Activated CD4-positive, alpha-beta T cell treated with anti-CD3 and anti-CD28 coated beads, Interleukin-2, amount 50 U/mL, for 48 hours (primary cell): ENCODE results near the gene GCNT1.
"Not testable (repeated sequence)": the region's sequence is repeated elsewhere in the genome, so short reads cannot be mapped to it uniquely, and the experiment has no call there.

Experiments
- DNase-seq, 2 experiments: peaks; one replicate each; pipeline ENCODE4 v3.0.0-alpha.2; 2020

GCNT1 gene

DNA sequence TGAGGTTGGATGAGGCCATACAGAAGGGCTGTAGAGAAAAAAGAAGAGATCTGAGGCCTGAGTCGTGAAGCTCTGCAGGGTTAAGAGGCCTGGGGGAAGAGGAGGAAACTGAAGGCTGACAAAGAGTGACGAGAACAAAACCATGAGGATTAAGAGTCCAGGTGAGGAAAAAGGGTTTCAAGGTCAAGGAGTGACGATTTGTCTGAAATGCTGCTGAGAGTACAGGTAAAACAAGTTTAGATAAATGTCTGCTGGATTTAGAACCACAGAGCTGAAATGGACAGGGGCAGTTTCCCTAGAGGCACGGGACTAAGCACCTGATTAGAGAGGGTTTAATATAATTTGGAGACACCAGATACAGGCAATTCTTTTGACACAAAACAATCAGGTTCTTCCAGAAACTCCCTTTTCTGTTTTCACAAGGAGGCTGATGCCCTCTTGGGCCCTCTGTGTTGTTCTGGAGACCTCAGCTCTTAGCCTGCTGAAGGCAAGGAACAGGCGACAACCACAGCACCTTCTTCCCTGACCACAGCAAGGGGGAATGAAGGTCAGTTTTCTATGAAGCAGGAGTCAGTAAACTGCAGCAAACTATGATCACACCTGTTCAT is 14.6 kb upstream of the GCNT1 start:
- DNase-seq, result no peak

- no peak for DNase-seq
These were observed 13.0 kb upstream of the GCNT1 start for GRCh38 chr9:76445976-76446375.

DNA sequence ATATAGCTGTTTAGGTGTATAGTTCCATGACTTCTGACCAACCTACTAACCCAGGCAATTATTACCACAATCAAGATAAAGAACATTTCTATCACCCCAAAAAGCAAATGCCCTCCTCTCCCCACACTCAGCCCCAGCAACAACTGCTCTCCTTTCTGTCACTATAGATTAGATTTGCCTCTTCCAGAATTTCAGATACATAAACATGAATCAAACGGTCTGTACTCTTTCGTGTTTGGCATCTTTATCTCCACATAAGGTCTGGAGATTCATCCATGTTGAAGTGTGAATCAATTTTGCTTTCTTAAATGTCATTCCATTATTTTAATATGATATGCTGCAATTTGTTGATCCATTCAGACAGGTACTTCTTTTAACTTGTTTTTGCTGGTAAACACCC is 10.5 kb upstream of the GCNT1 start:
- DNase-seq, result no peak

- no peak for DNase-seq
These were observed 7.7 kb upstream of the GCNT1 start for GRCh38 chr9:76451234-76451633.

DNA sequence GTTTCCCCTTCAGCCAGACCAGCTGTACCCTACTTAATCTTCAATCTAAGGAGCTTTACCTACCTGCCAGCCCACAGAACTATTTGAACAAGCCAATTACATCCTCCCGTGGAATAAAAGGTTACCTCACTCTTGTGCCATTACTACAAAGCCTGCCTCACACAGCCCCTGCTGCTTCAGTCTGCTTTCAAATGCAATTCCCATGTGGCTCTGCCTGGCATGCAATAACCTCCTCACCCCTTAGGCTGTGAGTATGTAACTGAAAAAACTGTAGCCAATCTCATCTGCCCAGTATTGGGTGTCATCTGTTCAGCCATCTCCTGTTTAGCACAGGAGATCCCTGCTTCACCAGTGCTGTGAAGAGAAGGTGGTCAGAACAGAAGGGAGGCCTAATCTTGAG is 6.1 kb upstream of the GCNT1 start:
- no peak for DNase-seq

DNA sequence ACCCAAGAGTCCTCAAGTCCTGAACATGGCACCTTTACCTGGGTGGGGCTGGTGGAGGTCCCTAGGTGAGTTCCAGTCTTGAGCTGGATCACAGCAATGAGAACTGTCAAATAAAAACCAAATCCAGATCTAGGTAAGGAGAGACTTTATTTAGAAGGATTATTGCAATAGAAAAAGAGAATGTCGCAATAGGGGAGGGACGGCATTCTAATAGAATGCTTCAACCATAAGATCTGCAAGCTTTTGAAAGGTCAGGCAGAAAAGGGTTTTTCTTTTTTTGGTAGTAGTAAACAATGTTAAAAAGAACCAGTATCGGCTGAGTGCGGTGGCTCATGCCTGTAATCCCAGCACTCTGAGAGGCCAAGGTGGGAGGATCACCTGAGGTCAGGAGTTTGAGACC is 5.2 kb upstream of the GCNT1 start:
- DNase-seq, result no peak

DNA sequence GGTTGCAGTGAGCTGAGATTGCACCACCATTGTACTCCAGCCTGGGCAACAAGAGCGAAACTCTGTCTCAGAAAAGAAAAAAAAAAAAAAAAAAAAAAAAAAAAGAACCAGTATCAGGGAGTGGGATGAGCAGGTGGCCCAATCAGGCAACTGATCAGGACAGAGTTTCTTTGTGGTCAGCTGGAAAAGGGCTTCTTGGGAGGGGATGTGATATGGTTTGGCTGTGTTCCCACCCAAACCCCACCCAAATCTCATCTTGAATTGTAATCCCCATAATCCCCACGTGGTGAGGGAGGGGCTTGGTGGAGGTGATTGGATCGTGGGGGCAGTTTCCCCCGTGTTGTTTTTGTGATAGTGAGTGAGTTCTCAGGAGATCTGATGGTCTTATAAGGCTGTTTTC is 4.7 kb upstream of the GCNT1 start:
- DNase-seq, result no peak

GRCh38 chr9:76456202-76456926 is 2.6 kb upstream of the GCNT1 start:
- no peak for DNase-seq

DNA sequence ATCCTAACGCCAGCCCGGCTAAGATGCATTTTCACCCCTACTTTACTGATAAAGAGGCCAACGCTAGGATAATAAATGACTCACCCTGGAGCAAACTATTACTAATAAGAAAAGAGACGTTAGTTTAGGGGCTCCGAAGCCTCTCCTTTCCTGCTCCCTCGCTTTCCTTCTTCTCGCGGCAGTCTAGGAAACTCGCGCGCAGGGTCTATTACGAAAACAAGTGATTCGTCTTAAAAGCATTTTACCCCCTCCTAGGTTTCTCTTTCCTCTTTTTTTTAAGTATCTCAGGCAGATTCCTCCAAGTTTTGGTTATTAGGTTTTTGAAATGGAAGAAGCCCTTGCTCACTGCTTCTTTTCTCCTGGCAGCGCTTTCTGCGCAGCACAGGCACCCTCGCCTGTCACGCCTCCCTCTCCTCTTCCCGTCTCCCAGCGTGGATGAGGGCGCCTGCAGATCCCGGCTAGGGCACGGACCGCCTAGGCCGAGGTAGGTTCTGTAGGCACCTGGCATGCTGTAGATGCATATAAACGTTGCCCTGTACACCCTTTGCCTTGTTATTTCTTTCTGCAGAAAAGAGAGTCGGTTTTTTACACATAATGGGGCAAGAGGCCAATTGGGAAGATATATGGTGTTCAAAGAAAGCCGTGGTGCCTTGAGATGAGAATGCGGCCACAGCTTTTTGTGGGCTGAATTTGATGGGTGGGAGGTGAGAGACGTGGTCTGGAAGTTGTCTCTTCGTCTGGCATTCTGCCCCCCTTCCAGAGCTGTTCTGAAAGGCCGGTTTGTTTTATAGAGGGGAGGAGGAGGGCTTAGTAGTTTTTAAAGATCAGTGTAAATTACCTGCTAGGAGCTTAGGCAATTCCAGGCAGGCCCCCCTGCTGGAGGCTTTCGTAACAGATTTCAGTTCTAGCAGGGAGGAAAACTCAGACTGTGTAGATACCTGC is 983 bp downstream of the GCNT1 start:
- DNase-seq, result peak in 1 of 2 experiments; percentile 14

GRCh38 chr9:76462126-76462525 is 3.1 kb downstream of the GCNT1 start:
- no peak for DNase-seq

DNA sequence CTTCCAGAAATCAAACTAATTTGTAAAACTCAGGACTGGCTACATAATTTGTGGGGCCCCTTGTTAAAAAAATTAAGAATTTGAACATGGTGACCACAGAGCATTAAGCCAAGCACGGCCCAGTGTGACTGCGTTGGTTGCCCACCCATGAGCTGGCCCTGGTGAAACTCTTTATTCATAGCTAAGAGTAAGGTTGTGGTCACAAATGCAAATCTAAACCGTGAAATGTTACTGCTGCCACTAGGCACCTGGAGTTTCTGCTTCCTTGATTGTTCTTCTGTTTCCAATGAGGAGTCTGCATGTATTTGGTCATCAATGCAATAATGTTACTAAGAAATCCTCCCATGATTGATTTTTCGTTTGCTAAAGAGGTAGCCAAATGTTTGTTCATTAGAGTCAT is 4.2 kb downstream of the GCNT1 start:
- DNase-seq, result no peak

DNA sequence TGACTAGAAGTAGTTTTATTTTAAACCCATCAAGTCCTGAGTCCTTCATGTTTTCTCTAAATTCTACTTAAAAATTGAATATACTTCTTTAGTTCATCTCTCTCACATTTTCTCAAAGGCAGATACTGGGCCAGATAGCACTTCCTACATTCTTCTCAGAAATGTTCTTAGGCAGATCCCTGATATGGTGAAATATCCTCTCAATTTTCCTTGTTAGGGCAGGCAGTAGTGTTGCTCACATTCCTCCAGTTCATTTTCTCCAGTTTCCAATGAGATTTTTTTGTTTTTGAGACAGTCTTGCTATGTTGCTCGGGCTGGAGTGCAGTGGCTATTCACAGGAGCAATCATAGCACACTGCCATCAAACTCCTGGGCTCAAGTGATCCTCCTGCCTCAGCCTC is 5.7 kb downstream of the GCNT1 start:
- DNase-seq, result no peak

- no peak for DNase-seq
These were observed 6.7 kb downstream of the GCNT1 start for GRCh38 chr9:76465442-76466298.

DNA sequence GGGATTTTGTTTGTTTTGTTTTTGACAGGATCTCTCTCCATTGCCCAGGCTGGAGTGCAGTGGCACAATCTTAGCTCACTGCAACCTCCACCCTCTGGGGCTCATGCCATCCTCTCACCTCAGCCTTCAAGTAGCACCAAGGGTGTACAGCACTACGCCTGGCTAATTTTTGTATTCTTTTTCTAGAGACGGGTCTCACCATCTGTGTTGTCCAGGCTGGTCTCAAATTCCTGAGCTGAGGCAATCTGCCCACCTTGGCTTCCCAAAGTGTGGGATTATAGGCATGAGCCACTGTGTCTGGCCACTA is 7.3 kb downstream of the GCNT1 start:
- DNase-seq, result no peak

- DNase-seq, result no peak
These were observed 15.4 kb downstream of the GCNT1 start for GRCh38 chr9:76474419-76474818.

DNA sequence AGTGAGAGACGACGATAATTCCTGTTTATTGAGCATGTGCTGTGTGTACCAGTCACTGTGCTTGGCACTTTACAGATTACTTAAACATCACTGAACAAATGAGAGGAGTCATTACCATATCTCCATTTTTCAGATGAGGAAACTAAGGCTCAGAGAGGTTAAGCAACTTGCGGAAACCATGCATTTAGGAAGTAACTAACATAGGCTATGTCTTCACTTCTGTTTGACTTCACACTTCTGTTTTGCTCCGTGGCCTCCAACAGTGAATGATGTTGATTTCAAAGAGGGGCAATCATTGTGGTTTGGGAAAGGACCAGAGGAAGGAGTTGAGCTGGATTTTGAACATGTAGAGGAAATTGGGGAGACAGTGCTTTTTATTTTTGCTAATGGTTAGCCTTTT is 16.7 kb downstream of the GCNT1 start:
- DNase-seq, result no peak

DNA sequence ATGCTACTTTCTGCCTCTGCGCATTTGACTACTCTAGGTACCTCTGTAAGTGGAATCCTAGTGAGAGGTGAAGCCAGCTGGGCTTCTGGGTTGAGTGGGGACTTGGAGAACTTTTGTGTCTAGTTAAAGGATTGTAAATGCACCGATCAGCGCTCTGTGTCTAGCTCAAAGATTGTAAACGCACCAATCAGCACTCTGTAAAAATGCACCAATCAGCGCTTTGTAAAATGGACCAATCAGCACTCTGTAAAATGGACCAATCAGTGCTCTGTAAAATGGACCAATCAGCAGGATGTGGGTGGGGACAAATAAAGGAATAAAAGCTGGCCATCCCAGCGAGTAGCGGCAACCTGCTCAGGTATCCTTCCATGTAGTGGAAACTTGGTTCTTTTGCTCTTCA is 18.8 kb downstream of the GCNT1 start:
- not testable (repeated sequence) for DNase-seq

GRCh38 chr9:76478226-76478625 is 19.2 kb downstream of the GCNT1 start:
- no peak for DNase-seq

DNA sequence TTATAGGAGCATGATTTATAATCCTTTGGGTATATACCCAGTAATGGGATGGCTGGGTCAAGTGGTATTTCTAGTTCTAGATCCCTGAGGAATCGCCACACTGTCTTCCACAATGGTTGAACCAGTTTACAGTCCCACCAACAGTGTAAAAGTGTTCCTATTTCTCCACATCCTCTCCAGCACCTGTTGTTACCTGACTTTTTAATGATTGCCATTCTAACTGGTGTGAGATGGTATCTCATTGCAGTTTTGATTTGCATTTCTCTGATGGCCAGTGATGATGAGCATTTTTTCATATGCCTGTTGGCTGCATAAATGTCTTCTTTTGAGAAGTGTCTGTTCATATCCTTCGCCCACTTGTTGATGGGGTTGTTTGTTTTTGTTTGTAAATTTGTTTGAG is 20.4 kb downstream of the GCNT1 start:
- DNase-seq, result not testable (repeated sequence)

- no peak for DNase-seq
These were observed 27.2 kb downstream of the GCNT1 start for GRCh38 chr9:76486151-76486550.

DNA sequence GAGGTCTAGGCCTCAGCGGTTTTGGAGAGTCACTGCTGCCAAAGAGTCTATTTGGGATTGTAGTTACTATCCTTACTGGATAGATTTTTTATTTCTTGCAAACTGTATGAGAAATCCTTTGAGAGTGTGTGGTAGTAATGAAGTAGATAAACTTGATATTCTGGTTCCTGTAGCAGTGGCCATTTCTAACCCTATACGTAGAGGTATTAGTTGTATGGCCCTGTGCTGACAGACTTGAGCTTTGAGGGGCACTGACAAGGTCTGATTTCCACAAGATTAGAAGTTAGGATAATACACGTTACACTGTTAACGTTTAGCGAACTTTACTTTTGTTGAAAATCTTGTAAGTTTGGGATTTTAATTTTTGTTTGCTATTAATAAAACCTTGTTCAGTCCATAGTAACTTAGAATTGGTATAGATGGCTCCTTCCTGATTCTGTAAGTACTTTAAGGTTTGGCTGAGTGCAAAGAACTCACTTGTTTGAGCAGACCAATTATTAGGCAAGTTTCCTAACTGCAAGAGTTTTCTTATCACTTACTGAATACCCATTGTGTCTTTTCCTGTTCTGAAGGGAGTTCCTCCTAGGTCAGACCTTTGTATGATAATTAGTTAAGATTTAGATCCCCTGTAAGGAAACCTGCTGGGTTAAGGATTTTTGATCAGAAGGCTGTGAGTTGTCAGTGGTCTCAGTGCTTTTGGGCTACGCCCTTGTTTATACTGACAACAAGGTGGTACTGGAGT is 31.4 kb downstream of the GCNT1 start:
- DNase-seq, result no peak

DNA sequence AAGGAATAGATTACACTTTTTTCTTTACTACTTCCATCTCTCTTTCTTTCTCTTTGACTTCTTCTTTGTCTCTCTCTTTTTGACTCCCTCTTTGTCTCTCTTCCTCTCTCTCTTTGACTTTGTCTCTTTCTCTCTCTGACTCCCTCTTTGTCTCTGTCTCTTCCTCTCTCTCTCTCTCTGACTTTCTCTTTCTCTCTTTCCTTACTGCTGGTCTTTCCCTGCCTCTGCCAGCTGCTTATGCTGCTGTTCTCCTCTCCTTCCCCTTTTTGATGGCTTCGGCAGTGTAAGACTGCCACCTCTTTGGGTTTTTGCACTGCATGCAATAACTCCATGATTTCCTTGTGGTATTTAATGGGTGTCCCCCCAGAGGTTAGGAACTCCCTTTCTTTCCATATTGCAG is 32.1 kb downstream of the GCNT1 start:
- not testable (repeated sequence) for DNase-seq
